Vagina (tissue), 2 donors: Measurements from ENCODE around the gene AGER. TPM values are rescaled to one million over a fixed set of nuclear protein-coding genes. Genes with fewer than 3 reads are reported as not detected.

ENCODE experiments used
- DNase-seq, 2 donors: peaks; one replicate each; pipeline ENCODE4 v3.0.0-alpha.2; 2017; ENCODE audit errors: extremely low spot score in 2 of 2
- H3K27ac ChIP-seq: fragments of 200-600 bp; sonication (generic); one replicate; pipeline ENCODE4 v1.5.1; 2019
- H3K27me3 ChIP-seq: fragments of 200-600 bp; sonication (generic); one replicate; pipeline ENCODE4 v1.5.1; 2019
- H3K36me3 ChIP-seq, 2 donors: fragments of 200-600 bp; sonication (generic); one replicate each; pipeline ENCODE4 v1.5.1; 2017 to 2019
- H3K4me1 ChIP-seq: fragments of 200-600 bp; sonication (generic); one replicate; pipeline ENCODE4 v1.5.1; 2019
- H3K4me3 ChIP-seq, 2 donors: fragments of 200-600 bp; sonication (generic); 1 replicate in 1 of 2; 2 replicates in 1 of 2; pipeline ENCODE4 v1.5.1; 2016 to 2019
- H3K9me3 ChIP-seq: fragments of 200-600 bp; sonication (generic); one replicate; pipeline ENCODE4 v1.5.1; 2019
- POLR2A ChIP-seq, 2 donors: fragments of 450-650 bp; IDR thresholded peaks; one replicate each; pipeline ENCODE4 v1.6.1; 2017; ENCODE audit warnings: antibody characterized with exemption in 2 of 2, mild to moderate bottlenecking in 2 of 2, moderate library complexity in 2 of 2
- POLR2AphosphoS5 ChIP-seq, 2 donors: sonication (generic); formaldehyde crosslinking; IDR thresholded peaks; one replicate each; pipeline ENCODE4 v1.9.0; 2017; ENCODE audit warnings: antibody characterized with exemption in 2 of 2, mild to moderate bottlenecking in 2 of 2, low read depth in 1 of 2; ENCODE audit not compliant: insufficient read depth in 1 of 2
- intact Hi-C: fragments of 100-400 bp; cut with DNase I; formaldehyde crosslinking; loops from one replicate; pipeline ENCODE4 v1.15.1; 2023
- total RNA-seq: library from RNA; depleted of rRNA; stranded (reverse); fragments of >200 nt; gene quantifications from one replicate; pipeline ENCODE4 v1.2.3, GENCODE V29; 2016
- TF ChIP-seq, protein P1 (sequence below), 3 experiments: fragments of 450-650 bp in 2 of 3; fragments of 200-600 bp in 1 of 3; sonication (generic) in 1 of 3; IDR thresholded peaks; one replicate each; pipeline ENCODE4 v1.5.1; 2017 to 2019; ENCODE audit warnings: antibody characterized with exemption in 3 of 3, mild to moderate bottlenecking in 2 of 3, moderate library complexity in 2 of 3

AGER gene
- total RNA-seq, 1 donor from 2014 or later, result 8.1 TPM

DNA sequence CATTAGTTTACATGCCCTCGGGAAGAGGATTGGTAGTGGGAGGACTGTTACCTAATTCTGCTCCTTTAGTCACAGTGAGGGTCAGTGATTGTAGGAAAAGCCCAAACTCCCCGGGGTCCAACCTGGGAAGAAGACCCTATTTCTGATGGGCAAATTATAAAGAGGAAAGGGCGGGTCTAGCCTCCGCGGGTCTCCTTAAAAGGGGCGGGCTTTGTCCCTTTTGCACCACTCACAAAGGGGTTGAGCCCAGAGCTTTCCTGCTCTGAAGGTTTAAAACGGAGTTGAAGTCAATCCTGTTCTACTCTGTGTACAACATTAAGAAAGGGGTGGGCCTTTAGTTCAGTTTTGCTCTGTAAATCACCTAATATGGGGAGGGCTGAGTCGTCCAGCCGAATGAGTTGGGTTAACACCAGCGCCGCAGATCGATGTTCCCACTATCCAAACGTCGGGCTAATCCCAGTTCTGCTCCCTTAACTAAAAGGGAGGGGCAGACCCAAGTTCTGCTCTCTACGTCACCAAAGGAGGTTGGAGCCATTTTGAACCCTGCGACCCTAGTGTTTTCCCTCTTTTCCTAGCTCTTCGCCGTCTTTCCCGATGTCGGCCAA lies 6.8 kb downstream of the AGER start:
- Histone ChIP-seq H3K27ac (peak overlapping the region; percentile 95), H3K4me3 (peak overlapping the region; percentile 81 to 93), H3K4me1 (peaks cover 45% of the 10 kb centered on the region), H3K9me3 (no peaks in the 10 kb centered on the region), H3K36me3 (peaks cover 0 to 10% of the 10 kb centered on the region in 2 donors), H3K27me3 (no peaks in the 10 kb centered on the region)
- peak in 1 of 2 donors; percentile 91 for DNase-seq
- peak in 1 of 2 donors; percentile 41 for TF ChIP-seq POLR2A (IDR thresholded peaks at IDR 0.05)
- TF ChIP-seq, protein P1, sequence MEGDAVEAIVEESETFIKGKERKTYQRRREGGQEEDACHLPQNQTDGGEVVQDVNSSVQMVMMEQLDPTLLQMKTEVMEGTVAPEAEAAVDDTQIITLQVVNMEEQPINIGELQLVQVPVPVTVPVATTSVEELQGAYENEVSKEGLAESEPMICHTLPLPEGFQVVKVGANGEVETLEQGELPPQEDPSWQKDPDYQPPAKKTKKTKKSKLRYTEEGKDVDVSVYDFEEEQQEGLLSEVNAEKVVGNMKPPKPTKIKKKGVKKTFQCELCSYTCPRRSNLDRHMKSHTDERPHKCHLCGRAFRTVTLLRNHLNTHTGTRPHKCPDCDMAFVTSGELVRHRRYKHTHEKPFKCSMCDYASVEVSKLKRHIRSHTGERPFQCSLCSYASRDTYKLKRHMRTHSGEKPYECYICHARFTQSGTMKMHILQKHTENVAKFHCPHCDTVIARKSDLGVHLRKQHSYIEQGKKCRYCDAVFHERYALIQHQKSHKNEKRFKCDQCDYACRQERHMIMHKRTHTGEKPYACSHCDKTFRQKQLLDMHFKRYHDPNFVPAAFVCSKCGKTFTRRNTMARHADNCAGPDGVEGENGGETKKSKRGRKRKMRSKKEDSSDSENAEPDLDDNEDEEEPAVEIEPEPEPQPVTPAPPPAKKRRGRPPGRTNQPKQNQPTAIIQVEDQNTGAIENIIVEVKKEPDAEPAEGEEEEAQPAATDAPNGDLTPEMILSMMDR (IDR thresholded peaks at IDR 0.05), result no peak
- intact Hi-C loops, result loop anchor here (10.0 kb wide), 1 partner anchor 52 kb away; the partner anchor contains the start of gene ATF6B

DNA sequence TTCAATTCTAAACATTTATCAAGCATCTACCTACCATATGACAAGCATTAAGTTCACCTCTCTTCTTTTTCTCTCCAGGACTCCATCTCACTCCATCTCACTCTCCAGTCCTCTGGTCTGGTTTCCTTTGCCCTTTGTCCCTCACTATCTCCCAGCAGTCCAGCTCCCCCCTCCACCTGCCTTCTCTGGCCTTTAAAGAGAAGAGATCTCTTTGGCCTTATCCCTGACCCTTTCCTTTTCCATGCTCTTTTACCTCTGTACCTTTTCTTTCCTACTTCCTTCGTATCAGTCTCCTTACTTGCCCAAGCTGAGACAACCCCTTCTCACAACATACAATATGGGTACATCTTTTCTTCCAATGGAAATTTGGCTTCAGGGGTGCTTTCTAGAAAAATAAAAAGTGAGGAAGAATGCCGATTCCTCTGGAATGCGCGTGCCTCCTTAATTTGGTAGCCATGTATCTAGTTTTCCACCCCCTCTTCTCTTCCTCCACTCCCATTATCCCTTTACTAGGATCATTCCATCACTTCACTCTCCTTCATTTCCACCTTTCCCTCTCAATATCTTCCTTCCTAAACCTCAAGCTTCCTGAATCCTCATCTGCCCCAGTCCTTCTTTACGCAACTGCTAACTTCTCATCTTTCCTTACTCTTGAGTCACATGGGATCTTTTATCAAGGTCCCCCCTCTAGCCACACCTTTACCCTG lies 7.4 kb downstream of the AGER start:
- TF ChIP-seq POLR2AphosphoS5 (IDR thresholded peaks at IDR 0.05; ENCODE audit: insufficient read depth in 1 of 2, low read depth in 1 of 2) (no peak), POLR2A (IDR thresholded peaks at IDR 0.05) (peak in 1 of 2 donors; percentile 7)
- TF ChIP-seq, protein P1 (IDR thresholded peaks at IDR 0.05), result no peak
- intact Hi-C loops, result loop anchor here (10.0 kb wide), 1 partner anchor 52 kb away; the partner anchor contains the start of gene ATF6B
- H3K27me3 ChIP-seq, result no peaks in the 10 kb centered on the region
- H3K27ac ChIP-seq, result peak overlapping the region; percentile 95
- no peak for DNase-seq
- H3K9me3 ChIP-seq, result no peaks in the 10 kb centered on the region
- peaks cover 45% of the 10 kb centered on the region for H3K4me1 ChIP-seq
- H3K36me3 ChIP-seq, result peaks cover 0 to 10% of the 10 kb centered on the region in 2 donors
- peak overlapping the region; percentile 81 to 93 for H3K4me3 ChIP-seq

DNA sequence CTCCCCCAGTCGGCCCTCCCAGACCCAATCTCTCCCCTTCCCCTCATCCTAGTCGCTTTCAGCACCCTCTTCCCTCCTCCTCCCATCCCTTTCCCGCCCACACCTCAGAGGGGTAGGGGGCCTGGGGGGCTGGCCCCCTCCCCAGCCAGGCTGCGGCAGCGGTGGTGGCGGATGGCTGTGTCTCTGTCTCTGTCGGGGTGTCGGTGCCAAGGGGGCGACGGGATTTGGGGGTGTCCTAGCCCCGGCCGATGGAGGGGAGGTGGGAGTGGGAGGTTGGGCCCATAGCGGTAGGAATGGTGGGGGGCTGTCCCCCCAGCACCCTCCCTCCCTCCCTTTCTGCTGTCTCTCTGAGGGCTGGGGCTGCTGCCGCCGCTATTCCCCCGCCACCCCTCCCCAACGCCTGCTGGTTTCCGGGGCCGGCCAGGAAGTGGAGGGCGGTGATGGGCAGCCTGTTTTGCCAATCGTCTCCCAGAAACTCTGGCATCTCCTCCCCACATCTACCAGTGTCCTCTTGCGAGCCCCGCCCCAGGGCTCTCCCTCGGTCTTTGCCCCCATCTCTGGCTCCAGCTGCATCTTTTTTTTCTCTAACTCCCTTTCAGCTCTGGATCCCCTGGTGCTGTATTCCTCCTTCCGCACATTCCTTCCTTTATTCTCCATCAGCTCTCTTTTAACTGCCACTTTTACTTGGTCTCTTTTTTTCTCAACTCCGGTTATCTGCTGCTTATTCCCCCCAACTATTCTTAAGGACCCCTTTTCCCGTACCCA lies 8.2 kb downstream of the AGER start, which contains the start of gene AGPAT1:
TSS of gene AGPAT1 (minus strand) at position 374 of the 765 bp plus-strand sequence. CDS start 4,588 bp downstream, outside the sequence.
- H3K9me3 ChIP-seq, result no peaks in the 10 kb centered on the region
- DNase-seq, result peak in 1 of 2 donors; percentile 98
- peak within 1 kb of the TSS; percentile 95 for H3K27ac ChIP-seq
- peak within 1 kb of the TSS; percentile 81 to 93 for H3K4me3 ChIP-seq
- intact Hi-C loops, result loop anchor here (10.0 kb wide), 1 partner anchor 51 kb away; the partner anchor contains the start of gene ATF6B
- no peaks in the 10 kb centered on the region for H3K27me3 ChIP-seq
- H3K36me3 ChIP-seq, result peaks cover 0 to 13% of the 10 kb centered on the region in 2 donors
- TF ChIP-seq POLR2A (IDR thresholded peaks at IDR 0.05) (peak; percentile 39 to 63), POLR2AphosphoS5 (IDR thresholded peaks at IDR 0.05; ENCODE audit: insufficient read depth in 1 of 2, low read depth in 1 of 2) (peak; percentile 86 to 94)
- TF ChIP-seq, protein P1 (IDR thresholded peaks at IDR 0.05), result no peak
- H3K4me1 ChIP-seq, result peaks cover 45% of the 10 kb centered on the region

DNA sequence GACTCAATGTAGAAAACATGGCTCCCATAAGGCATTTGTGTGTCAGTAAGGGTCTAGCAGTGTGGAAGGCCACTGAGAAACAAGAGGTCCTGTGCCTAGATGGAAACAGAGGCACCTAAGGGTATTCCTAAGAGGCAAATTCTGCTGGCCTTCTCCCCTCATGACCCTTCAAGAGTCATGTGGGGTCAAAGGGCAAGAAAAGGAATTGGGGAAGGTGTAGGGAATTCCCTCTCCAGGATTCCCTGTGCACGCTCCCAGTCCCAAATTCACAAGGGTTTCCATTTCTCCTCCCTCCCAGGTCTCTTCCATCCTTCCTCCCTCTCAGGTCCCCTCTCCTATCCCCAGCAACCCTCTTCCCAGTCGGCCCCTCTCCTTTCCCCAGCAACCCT lies 8.7 kb downstream of the AGER start:
- intact Hi-C loops, result loop anchor here (10.0 kb wide), 1 partner anchor 51 kb away; the partner anchor contains the start of gene ATF6B
- TF ChIP-seq POLR2A (IDR thresholded peaks at IDR 0.05) (no peak), POLR2AphosphoS5 (IDR thresholded peaks at IDR 0.05; ENCODE audit: insufficient read depth in 1 of 2, low read depth in 1 of 2) (no peak)
- TF ChIP-seq, protein P1 (IDR thresholded peaks at IDR 0.05), result no peak
- Histone ChIP-seq H3K4me3 (peak overlapping the region; percentile 81 to 93), H3K27me3 (no peaks in the 10 kb centered on the region), H3K9me3 (no peaks in the 10 kb centered on the region), H3K36me3 (peaks cover 0 to 14% of the 10 kb centered on the region in 2 donors), H3K4me1 (peaks cover 45% of the 10 kb centered on the region), H3K27ac (peak overlapping the region; percentile 95)
- DNase-seq, result no peak
